GM21526 (cell line): ENCODE data around the gene DLX5.

Experiments used
- ATAC-seq: cut with Tn5 transposase; IDR thresholded peaks from one replicate; pipeline ENCODE4 v1.9.1; 2021; ENCODE audit warnings: moderate library complexity; ENCODE audit not compliant: unreplicated experiment, low FRiP score

DLX5 gene

DNA sequence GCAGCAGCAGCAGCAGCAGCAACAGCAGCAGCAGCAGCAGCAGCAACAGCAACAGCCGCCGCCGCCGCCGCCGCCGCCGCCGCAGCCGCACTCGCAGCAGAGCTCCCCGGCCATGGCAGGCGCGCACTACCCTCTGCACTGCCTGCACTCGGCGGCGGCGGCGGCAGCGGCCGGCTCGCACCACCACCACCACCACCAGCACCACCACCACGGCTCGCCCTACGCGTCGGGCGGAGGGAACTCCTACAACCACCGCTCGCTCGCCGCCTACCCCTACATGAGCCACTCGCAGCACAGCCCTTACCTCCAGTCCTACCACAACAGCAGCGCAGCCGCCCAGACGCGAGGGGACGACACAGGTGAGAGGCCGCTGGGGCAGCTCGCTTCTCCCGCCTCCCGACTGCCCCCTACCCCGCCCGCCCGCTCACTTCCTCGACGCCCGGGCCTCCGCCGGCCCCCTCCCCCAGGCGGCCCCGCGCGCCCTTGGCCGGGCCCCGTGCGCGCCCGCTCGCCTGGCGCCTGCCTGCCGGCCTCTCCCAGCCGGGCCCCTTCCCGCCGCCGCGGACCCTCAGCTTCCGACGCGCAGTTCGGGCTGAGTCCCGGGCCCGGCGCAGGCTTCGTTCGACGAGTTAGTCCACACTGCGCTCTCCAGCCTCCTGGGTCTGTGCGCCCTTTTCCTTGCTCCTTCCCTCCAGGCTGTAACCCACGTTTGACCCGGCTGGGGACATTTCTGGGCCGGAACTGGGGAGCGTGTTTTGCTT lies 18.4 kb downstream of the DLX5 start:
- ATAC-seq, result peak; percentile 60

GRCh38 chr7:97005183-97006054 lies 19.2 kb downstream of the DLX5 start, which contains the start of gene DLX6:
DLX6 (plus strand) TSS chr7:97005553; CDS start chr7:97005978, 425 bp downstream.
- ATAC-seq, result no peak

DNA sequence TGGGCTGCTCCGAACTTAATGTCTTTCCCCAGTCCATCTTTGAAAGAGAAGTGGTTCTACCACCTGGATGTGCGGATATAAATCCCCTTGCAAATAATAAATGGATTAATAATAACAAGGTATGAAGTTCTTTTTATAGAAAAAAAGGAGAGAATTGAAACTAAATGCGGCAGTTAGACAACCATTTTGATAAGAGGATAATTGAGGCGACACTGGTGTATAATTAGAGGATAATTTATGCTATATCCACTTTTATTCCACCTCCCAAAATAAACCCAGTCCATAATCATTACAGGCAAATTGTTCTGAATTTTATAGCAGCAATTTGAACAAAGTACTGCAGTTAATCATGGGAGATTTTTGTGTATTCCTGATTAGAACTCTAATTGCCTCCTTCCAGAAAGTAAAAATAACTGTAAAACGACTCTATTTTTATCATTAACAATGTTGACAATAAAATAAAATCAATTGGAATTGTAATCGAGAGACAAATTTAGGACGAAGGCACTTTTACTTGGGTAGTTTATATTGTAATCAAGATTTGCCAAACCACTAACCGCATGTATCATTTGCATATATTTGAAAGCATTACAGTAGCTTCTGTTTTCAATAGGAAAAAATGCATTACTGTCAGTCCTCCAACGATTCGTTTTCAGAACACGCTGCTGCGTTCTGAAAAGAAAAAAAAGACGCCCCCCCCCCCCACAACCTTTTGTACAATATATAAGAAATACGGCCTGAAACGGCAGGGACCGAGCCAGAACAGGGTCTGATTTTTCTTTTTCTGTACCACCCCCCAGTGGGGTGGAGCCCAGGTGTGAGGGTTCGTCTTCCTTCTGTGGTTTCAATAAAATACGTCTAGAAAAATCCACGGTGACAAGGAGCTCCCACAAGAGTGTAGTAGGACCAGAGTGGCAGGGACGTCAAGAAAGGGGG lies 20.1 kb downstream of the DLX5 start:
- no peak for ATAC-seq

DNA sequence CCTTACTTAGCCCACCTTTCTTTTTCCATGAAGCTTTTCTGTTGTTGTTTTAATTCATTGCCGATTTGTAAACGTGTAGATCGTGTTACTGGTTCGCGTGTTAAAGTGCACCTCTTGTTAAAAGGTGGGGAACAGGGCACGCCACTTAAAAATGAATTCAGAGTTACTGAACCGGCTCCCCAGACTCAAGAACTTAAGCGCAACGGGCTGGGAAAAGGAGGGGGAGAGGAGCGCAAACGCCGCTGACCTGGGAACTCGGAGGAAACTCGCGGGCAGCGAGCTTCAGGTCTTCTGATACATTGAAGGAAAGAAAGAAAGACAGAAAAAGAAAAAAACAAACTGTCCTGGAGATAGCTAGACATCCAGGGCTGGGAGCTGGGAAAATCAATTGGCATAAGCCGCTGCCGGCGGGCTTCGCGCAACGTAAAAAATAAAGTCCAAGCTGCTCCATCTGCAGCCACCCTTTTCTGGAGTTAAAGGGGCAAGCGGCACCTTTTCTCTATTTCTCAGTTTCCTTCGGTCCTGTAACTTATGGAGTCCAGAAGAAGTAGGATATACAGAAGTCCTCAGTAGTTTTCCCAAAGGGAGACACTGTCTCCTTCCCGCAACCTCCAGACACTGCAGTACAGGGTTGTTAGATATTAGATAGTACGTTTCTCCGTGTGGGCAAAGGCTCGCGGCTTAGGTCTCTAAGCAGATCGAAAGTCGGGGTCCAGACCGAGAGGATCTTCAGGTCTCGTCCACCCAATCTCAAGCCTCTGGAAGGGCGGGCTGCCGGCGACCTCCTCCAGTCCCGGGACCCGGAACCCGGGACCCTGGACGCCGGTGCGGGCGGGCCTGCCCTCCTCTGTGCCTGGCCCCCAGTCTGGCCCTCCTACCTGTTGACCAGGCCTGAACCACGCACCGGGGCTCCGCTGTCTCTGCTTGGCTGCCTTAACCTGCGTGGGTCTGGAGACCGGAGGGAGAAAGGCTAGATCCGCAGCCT lies 21.1 kb downstream of the DLX5 start:
- ATAC-seq, result no peak

DNA sequence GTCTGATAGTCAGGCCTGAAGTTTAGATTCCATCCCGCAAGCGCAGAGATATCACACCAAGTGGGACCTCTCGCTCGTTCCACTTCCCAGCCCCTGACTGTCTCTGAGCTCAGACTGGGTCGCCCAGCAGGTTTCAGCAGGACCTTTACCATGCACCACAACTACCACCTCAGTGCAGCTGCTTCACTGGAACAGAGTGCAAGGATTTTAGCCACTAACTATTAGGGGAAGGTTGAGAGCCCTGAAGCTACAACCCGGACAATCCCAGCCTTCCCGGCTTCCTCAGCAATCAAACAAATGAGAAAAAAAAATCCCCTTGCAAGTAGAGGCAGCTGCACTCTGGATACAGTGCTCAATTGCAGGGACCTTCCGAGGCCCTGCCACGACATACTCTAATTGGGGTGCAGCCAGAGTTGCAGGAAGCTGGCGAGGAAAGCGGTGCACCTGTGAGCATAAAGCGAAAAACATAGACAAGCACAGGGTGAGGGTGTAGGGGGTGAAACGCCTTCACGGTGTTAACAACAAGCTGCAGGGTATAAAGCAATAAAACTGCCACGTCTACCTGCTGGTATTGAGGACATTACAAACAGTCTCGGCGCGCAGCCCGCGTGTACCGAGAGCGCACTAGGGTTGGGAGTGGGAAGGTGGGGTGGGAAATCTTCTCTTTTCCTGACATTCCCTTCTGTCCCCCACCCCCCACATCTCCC lies 21.9 kb downstream of the DLX5 start:
- ATAC-seq, result no peak

- ATAC-seq, result no peak
Observed at GRCh38 chr7:97001656-97002554, 22.7 kb downstream of the DLX5 start.

GRCh38 chr7:97001221-97001620 lies 23.4 kb downstream of the DLX5 start:
- ATAC-seq, result no peak

GRCh38 chr7:96998744-96999143 lies 25.9 kb downstream of the DLX5 start:
- no peak for ATAC-seq

- no peak for ATAC-seq
Observed at GRCh38 chr7:96998333-96998732, 26.3 kb downstream of the DLX5 start.

DNA sequence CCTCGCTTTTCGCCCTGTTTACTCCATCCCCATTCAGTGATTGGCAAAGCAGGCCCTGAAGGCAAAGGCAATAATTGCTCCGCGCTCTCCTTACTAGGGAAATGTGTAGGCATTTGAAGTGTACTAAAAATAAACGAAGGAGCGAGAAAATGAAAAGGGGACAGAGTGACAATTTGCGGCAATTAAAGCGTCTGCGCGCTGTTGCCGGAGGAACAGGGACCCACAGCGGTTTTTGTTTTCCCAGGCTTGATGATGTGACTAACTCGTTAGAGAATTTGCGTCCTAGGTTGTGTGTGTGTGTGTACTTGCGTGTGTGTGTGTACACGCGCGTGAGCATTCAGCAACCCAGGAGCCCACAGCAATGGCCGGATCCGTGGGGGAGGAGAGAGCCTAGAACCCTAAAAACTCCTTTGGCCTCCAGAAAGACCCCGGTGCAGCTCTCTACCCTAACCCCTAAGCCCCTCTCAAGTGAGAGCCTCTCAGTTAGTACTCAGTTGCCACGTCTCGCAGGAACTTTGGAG lies 27.1 kb downstream of the DLX5 start:
- no peak for ATAC-seq

GRCh38 chr7:96996958-96997511 lies 27.6 kb downstream of the DLX5 start:
- no peak for ATAC-seq

DNA sequence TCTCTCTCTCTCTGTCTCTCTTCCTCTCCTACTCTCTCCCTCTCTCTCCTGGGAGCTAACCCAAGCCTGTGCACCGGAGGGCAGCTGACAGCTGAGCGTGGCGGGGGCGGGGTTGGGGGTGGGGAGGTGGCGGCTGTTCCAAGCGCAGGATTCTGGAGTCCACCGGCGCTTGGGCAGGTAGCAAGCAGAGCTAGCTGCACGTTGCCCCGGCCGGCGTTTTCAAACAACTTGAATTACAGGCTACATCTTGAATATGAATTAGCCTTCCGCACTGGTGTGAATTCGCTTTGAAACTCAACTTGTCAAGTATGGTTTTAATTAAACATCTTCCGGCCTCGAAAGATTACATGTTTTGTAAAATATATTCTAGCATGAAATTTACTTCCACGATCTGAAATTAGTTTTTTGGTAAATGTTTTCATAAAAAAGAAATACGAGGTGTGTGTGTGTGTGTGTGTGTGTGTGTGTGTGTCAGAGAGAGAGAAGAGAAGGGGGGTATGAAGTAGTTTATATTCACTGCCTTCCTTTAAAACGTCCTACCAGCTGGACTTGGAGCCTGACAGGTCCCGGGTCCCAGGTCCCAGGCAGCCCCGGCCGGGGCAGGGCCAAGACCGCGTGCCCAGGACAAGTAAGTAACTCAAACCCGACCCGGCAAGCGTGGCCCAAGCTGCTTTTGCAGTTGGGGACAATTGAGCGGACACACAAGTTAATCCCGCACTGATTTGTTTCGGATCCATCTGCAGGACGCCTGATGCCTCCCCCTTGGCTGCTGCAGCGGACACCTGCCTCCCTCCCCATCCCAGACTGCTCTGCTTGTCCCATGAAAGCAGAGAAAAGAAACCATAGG lies 28.3 kb downstream of the DLX5 start:
- no peak for ATAC-seq

- ATAC-seq, result no peak
Observed at GRCh38 chr7:96995406-96996110, 29.1 kb downstream of the DLX5 start.

- ATAC-seq, result no peak
Observed at GRCh38 chr7:96993980-96994379, 30.7 kb downstream of the DLX5 start.

GRCh38 chr7:96993094-96993865 lies 31.4 kb downstream of the DLX5 start:
- ATAC-seq, result no peak
